Sigmoid colon (tissue), 7 donors: Measurements from ENCODE around the gene RGS17. TPM values are rescaled to one million over a fixed set of nuclear protein-coding genes. Genes with fewer than 3 reads are reported as not detected.

Experiments used
- DNase-seq: peaks from one replicate; pipeline ENCODE4 v3.0.0-alpha.2; 2019
- H3K27ac ChIP-seq, 4 donors: fragments of 200-600 bp; sonication (generic); one replicate each; pipeline ENCODE4 v1.5.1; 2016 to 2019; ENCODE audit warnings: mild to moderate bottlenecking in 1 of 4
- H3K27me3 ChIP-seq, 3 donors: fragments of 200-600 bp; sonication (generic); one replicate each; pipeline ENCODE4 v1.5.1; 2019; ENCODE audit warnings: mild to moderate bottlenecking in 1 of 3
- H3K36me3 ChIP-seq, 4 donors: fragments of 200-600 bp; sonication (generic); one replicate each; pipeline ENCODE4 v1.5.1; 2016 to 2019
- H3K4me1 ChIP-seq, 4 donors: fragments of 200-600 bp; sonication (generic); one replicate each; pipeline ENCODE4 v1.5.1; 2017 to 2019
- H3K4me3 ChIP-seq, 4 donors: fragments of 200-600 bp; sonication (generic); one replicate each; pipeline ENCODE4 v1.5.1; 2017 to 2019; ENCODE audit warnings: mild to moderate bottlenecking in 2 of 4, moderate library complexity in 1 of 4
- H3K9me3 ChIP-seq, 4 donors: fragments of 200-600 bp in 3 of 4; sonication (generic) in 3 of 4; one replicate each; pipeline versions ENCODE4 v1.5.1 to v1.6.1; 2013 to 2019
- CTCF ChIP-seq, 4 experiments: fragments of 450-650 bp in 3 of 4; fragments of 200-600 bp in 1 of 4; IDR thresholded peaks; one replicate each; pipeline ENCODE4 v1.5.1; 2016 to 2019; ENCODE audit warnings: antibody characterized with exemption in 4 of 4, mild to moderate bottlenecking in 3 of 4, moderate library complexity in 2 of 4
- EP300 ChIP-seq, 4 donors: sonication (generic); formaldehyde crosslinking; IDR thresholded peaks; one replicate each; pipeline ENCODE4 v1.6.1; 2017; ENCODE audit warnings: antibody characterized with exemption in 4 of 4
- POLR2A ChIP-seq, 2 donors: fragments of 450-650 bp; IDR thresholded peaks; one replicate each; pipeline ENCODE4 v1.6.1; 2016; ENCODE audit warnings: antibody characterized with exemption in 2 of 2, mild to moderate bottlenecking in 2 of 2, moderate library complexity in 2 of 2
- POLR2AphosphoS5 ChIP-seq, 4 donors: sonication (generic); formaldehyde crosslinking; IDR thresholded peaks; one replicate each; pipeline ENCODE4 v1.6.1; 2017; ENCODE audit warnings: antibody characterized with exemption in 4 of 4
- WGBS, 2 donors: extraction: QIAGEN DNeasy Blood & Tissue Kit; methylation state at CpG; one replicate each; pipeline ENCODE4 v1.1.7; 2013; 5-methylcytosine and 5-hydroxymethylcytosine counted together
- intact Hi-C: fragments of 100-400 bp; cut with DNase I; formaldehyde crosslinking; loops from one replicate; pipeline ENCODE4 v1.15.1; 2023
- polyA plus RNA-seq, 3 donors: library from polyadenylated mRNA; stranded (reverse); fragments of 200-250 nt; gene quantifications; one replicate each; pipeline ENCODE4 v1.2.3, GENCODE V29; 2013
- total RNA-seq, 4 donors: library from RNA; depleted of rRNA; stranded (reverse); fragments of >200 nt; gene quantifications; one replicate each; pipeline ENCODE4 v1.1.0, GENCODE V29; 2016
- donor health status: healthy with polysubstance abuse.
- donor health status: Bipolar disorder and iron deficiency.
- donor health status: healthy.

RGS17 gene
- total and polyA plus RNA-seq, 7 donors: 0.16 to 2.8 (median 0.41) TPM; not detected in 2

DNA sequence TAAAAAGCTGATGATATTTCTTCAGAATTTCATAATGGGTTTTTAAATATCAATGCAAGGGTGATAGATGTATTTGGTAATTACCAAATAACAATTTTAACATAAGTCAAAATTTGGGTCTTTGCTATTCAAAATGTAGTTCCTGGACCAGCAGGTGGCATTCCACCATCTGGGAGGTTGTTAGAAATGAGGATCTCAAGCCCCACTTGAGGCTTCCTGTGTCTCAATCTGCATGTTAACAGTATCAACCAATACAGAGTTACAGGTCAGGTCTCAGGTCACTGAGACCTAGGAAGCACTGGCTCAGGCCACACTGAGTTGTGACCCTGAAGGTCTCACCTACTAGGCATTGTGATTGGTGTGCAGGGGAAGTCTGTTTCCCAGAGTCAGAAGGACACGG is 71.3 kb downstream of the RGS17 start:
- H3K27me3 ChIP-seq: no peaks in the 10 kb centered on the region
- no peak overlapping the region for H3K4me3 ChIP-seq
- H3K9me3 ChIP-seq: no peaks in the 10 kb centered on the region
- no peak overlapping the region for H3K27ac ChIP-seq
- TF ChIP-seq CTCF (IDR thresholded peaks at IDR 0.05): no peak
- H3K4me1 ChIP-seq: no peaks in the 10 kb centered on the region
- no peak for DNase-seq
- intact Hi-C loops: no loop called here
- no peaks in the 10 kb centered on the region for H3K36me3 ChIP-seq
- WGBS, 2 donors: 92 to 93% methylated on average over 1 of the region's 1 CpG

GRCh38 chr6:153059311-153059710 is 71.8 kb downstream of the RGS17 start:
- Histone ChIP-seq H3K4me1 (no peaks in the 10 kb centered on the region), H3K4me3 (no peak overlapping the region), H3K27ac (no peak overlapping the region), H3K9me3 (no peaks in the 10 kb centered on the region), H3K36me3 (no peaks in the 10 kb centered on the region), H3K27me3 (no peaks in the 10 kb centered on the region)
- no peak for DNase-seq
- TF ChIP-seq CTCF (IDR thresholded peaks at IDR 0.05): no peak
- TF ChIP-seq POLR2AphosphoS5 (IDR thresholded peaks at IDR 0.05): no peak
- TF ChIP-seq POLR2A (IDR thresholded peaks at IDR 0.05): no peak
- TF ChIP-seq EP300 (IDR thresholded peaks at IDR 0.05): no peak
- intact Hi-C loops: no loop called here

- Histone ChIP-seq H3K4me1 (no peaks in the 10 kb centered on the region), H3K36me3 (no peaks in the 10 kb centered on the region), H3K27me3 (no peaks in the 10 kb centered on the region), H3K27ac (no peak overlapping the region), H3K4me3 (no peak overlapping the region), H3K9me3 (no peaks in the 10 kb centered on the region)
- TF ChIP-seq POLR2AphosphoS5 (IDR thresholded peaks at IDR 0.05) (no peak), CTCF (IDR thresholded peaks at IDR 0.05) (no peak), POLR2A (IDR thresholded peaks at IDR 0.05) (no peak), EP300 (IDR thresholded peaks at IDR 0.05) (no peak)
- DNase-seq: no peak
- WGBS, 2 donors: 60 to 77% methylated on average over 4 of the region's 4 CpGs
- intact Hi-C loops: no loop called here
Observed at GRCh38 chr6:153058909-153059308, 72.2 kb downstream of the RGS17 start.

- DNase-seq: no peak
- no peaks in the 10 kb centered on the region for H3K9me3 ChIP-seq
- no peak overlapping the region for H3K4me3 ChIP-seq
- no peak overlapping the region for H3K27ac ChIP-seq
- H3K4me1 ChIP-seq: no peaks in the 10 kb centered on the region
- intact Hi-C loops: no loop called here
- 58 to 75% methylated on average over 4 of the region's 4 CpGs for WGBS, 2 donors
- no peaks in the 10 kb centered on the region for H3K27me3 ChIP-seq
- TF ChIP-seq POLR2A (IDR thresholded peaks at IDR 0.05) (no peak), POLR2AphosphoS5 (IDR thresholded peaks at IDR 0.05) (no peak), CTCF (IDR thresholded peaks at IDR 0.05) (no peak), EP300 (IDR thresholded peaks at IDR 0.05) (no peak)
- H3K36me3 ChIP-seq: no peaks in the 10 kb centered on the region
Observed at GRCh38 chr6:153058291-153058690, 72.8 kb downstream of the RGS17 start.

DNA sequence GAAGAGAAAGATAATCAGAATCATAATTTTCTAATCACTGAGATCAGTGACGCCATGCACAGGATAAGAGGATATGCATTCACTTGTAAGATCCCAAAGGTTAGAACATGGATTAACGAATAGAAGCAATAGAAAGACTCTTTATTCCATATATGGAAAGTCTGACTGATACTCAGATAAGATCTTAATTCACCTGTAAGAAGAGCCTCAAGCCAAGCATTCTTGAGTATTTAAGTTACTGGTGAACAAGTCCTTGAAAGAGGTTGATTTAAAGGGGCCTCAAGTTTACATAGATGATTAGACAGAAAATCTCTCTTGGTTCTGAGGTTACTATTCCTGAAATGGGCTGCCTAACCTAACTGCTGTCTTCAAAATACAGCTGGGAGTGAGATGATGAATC is 74.8 kb downstream of the RGS17 start:
- no peak overlapping the region for H3K4me3 ChIP-seq
- H3K27ac ChIP-seq: no peak overlapping the region
- H3K9me3 ChIP-seq: no peaks in the 10 kb centered on the region
- intact Hi-C loops: no loop called here
- DNase-seq: no peak
- TF ChIP-seq POLR2AphosphoS5 (IDR thresholded peaks at IDR 0.05) (no peak), CTCF (IDR thresholded peaks at IDR 0.05) (no peak), EP300 (IDR thresholded peaks at IDR 0.05) (no peak), POLR2A (IDR thresholded peaks at IDR 0.05) (no peak)
- 60 to 88% methylated on average over 2 of the region's 2 CpGs for WGBS, 2 donors
- no peaks in the 10 kb centered on the region for H3K27me3 ChIP-seq
- H3K36me3 ChIP-seq: no peaks in the 10 kb centered on the region
- H3K4me1 ChIP-seq: no peaks in the 10 kb centered on the region
